ENCODE data around the gene IKBIP. TPM values are rescaled to one million over a fixed set of nuclear protein-coding genes. Genes with fewer than 3 reads are reported as not detected.

The IKBIP gene, protein sequence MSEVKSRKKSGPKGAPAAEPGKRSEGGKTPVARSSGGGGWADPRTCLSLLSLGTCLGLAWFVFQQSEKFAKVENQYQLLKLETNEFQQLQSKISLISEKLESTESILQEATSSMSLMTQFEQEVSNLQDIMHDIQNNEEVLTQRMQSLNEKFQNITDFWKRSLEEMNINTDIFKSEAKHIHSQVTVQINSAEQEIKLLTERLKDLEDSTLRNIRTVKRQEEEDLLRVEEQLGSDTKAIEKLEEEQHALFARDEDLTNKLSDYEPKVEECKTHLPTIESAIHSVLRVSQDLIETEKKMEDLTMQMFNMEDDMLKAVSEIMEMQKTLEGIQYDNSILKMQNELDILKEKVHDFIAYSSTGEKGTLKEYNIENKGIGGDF
- total RNA-seq = 10 to 100 TPM; 13.1 to 22.5 (median 18.0) TPM

DNA sequence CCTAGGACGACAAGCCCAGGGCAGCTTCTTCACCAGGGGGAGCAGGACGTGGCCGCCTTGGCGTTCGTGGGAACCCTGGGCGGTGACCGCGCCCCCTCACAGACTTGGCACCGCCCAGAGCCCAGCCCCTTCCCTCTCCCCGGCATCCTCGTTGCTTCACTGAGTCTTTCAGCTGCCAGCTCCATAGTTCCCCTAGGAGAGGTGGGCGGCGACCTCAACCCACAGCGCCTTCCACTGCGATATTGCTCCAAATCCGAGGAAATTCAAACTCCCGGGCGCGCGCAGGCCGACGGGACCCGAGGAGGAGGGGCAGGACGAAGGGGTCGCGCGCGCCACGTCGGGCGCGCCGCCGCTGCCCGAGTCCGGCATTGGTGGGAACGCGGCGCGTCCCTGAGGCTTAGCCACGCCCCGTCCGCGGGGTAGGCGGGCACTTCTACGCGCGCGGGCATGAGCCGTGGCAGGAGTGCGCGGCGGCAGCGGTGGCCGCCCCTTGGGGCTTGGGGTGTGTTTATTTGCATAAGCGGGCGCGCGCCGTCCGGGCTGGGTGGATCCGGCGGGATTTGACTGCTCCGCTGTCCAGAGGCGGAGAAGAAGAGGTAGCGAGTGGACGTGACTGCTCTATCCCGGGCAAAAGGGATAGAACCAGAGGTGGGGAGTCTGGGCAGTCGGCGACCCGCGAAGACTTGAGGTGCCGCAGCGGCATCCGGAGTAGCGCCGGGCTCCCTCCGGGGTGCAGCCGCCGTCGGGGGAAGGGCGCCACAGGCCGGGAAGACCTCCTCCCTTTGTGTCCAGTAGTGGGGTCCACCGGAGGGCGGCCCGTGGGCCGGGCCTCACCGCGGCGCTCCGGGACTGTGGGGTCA, at the start of gene IKBIP, which contains the start of gene APAF1:
IKBIP (minus strand) TSS at position 77 of the 860 bp plus-strand sequence. CDS start 87 bp downstream, outside the sequence.
APAF1 (plus strand) TSS at position 579 of the 860 bp plus-strand sequence. CDS start 3,070 bp downstream, outside the sequence.
- peak; percentile 100 for ATAC-seq (ENCODE audit: low FRiP score)
- TF ChIP-seq, protein P1, sequence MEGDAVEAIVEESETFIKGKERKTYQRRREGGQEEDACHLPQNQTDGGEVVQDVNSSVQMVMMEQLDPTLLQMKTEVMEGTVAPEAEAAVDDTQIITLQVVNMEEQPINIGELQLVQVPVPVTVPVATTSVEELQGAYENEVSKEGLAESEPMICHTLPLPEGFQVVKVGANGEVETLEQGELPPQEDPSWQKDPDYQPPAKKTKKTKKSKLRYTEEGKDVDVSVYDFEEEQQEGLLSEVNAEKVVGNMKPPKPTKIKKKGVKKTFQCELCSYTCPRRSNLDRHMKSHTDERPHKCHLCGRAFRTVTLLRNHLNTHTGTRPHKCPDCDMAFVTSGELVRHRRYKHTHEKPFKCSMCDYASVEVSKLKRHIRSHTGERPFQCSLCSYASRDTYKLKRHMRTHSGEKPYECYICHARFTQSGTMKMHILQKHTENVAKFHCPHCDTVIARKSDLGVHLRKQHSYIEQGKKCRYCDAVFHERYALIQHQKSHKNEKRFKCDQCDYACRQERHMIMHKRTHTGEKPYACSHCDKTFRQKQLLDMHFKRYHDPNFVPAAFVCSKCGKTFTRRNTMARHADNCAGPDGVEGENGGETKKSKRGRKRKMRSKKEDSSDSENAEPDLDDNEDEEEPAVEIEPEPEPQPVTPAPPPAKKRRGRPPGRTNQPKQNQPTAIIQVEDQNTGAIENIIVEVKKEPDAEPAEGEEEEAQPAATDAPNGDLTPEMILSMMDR (IDR thresholded peaks at IDR 0.05) = no peak

DNA sequence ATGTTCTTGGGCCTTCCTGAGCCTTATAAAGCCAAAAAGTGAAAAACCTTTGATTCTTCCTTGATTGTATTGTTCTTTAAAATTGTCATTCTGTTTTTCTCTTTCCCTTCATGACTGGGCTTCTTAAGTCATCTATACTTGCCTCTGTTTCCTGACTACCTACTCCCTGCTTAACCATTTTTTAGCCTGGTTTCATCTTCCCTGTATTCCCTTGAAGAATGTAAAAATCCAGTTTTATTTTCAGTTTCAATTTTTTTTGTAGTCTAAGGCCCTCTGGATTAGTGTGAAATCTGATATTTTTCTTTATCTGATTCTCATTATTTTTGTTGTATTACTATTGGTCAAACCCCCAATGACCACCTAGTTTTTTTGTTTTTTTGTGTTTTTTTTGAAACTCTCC, 46.8 kb upstream of the IKBIP start:
- no peak for DNase-seq (ENCODE audit: low spot score)
- ATAC-seq (ENCODE audit: low FRiP score) = no peak
- TF ChIP-seq, protein P1 (IDR thresholded peaks at IDR 0.05) = no peak

More for the DNA sequence above, at the start of gene IKBIP, which contains the start of gene APAF1:
- peak; percentile 90 for DNase-seq (ENCODE audit: low spot score)

DNA sequence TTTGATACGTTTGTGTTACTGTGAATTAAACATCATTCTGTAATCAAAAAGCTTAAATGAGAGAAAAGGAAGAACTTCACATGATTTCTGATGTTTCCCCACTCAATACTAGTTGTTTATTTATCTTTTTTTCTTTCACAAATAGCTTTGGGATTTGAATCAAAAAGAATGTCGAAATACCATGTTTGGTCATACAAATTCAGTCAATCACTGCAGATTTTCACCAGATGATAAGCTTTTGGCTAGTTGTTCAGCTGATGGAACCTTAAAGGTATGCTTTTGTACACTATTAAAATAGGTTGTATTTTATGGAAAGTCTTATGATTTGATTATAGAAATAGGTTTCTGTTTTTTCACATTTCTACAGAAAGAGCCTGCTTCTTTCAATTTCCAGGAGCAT, 42.0 kb upstream of the IKBIP start:
- TF ChIP-seq, protein P1 (IDR thresholded peaks at IDR 0.05) = no peak
- DNase-seq (ENCODE audit: low spot score) (no peak), ATAC-seq (ENCODE audit: low FRiP score) (no peak)

DNA sequence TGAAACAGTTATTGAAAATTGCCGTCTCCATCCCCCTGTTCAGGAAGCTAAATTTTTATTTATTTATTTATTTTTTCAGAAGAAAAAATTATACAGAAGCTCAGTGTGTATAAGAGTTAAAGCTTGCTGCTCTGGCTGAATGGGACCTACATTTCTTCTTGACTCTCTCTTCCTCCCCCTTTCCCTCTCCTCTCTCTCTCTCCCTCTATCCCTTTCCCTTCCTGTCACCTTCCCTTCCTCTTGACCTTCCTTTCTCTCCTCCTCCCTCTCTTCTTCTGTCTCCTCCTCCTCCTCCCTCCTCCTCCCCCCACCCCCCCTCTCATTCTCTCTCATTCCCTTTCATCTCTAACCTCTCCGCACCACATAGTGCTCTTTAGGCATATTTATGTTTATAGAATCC, 39.6 kb upstream of the IKBIP start:
- no peak for ATAC-seq (ENCODE audit: low FRiP score)
- TF ChIP-seq, protein P1 (IDR thresholded peaks at IDR 0.05) = no peak
- DNase-seq (ENCODE audit: low spot score) = no peak

DNA sequence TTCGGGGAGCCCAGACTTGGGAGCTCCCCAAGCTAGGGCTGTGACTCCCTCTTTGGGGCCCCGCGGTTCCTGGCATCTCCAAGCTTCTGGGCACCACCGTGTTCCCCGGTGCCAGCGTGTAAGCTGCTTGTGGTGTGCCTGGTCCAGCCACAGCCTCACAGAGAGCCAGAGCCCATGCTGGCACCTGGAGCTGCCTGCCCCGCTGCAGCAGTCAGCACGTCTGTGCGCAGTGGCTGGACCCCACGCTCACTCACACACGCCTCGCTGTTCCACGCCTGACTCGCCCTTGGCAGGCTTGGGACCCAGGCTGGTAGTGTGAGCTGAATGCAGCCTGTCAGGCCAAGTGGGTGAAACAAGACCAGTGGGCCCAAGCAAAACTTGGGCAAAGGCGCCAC, 35.0 kb upstream of the IKBIP start:
- TF ChIP-seq, protein P1 (IDR thresholded peaks at IDR 0.05) = no peak
- no peak for ATAC-seq (ENCODE audit: low FRiP score)
- DNase-seq (ENCODE audit: low spot score) = no peak

DNA sequence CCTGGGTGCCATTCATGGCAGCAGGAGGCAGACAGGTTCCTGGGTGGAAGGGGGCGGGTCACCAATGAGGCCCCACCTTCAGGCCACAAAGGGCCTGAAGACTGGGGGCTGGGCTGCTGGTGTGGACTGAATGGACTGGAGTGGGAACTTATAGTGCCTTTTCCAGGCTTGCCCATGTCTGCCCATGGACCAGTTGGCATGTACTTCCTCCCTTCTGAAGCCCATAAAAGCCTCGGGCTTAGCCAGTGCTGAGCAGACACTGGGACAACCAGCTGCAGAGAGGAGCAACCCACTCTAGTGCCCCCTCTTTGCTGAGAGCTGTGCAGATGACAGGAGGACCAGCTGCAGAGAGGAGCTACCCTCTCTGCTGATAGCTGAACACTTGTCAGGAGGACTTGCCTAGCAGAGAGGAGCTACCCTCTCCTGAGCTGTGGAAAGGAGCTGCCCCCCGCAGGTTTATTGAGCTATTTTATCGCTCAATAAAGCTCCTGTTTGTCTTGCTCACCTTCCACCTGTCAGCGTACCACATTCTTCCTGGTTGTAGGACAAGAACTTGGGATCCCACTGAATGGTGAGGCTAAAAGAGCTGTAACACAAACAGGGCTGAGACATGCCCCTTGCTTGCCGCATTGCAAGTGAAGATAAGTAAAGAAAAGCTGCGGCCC, 34.5 kb upstream of the IKBIP start:
- TF ChIP-seq, protein P1 (IDR thresholded peaks at IDR 0.05) = no peak
- no peak for ATAC-seq (ENCODE audit: low FRiP score)

More for the DNA sequence above, 34.5 kb upstream of the IKBIP start:
- no peak for DNase-seq (ENCODE audit: low spot score)

Measured in omental fat pad (tissue), 4 donors.